Epithelial cell of proximal tubule (primary cell): ENCODE results near the gene LMNTD1. TPM values are rescaled to one million over a fixed set of nuclear protein-coding genes. Genes with fewer than 3 reads are reported as not detected.

Source experiments
- DNase-seq: peaks from one replicate; pipeline ENCODE4 v3.0.0-alpha.2; 2011; ENCODE audit warnings: low read depth
- H3K4me3 ChIP-seq: 2 replicates; pipeline ENCODE4 v1.5.1; 2011; ENCODE audit warnings: low read depth, mild to moderate bottlenecking, low read length
- total RNA-seq: library from RNA; depleted of rRNA; stranded (reverse); fragments of >200 nt; gene quantifications from 2 replicates; pipeline ENCODE4 v1.2.3, GENCODE V29; 2015
- TF ChIP-seq, protein P1 (sequence below): conservative IDR thresholded peaks from 2 replicates; pipeline ENCODE4 v1.5.1; 2012; ENCODE audit warnings: low read depth, mild to moderate bottlenecking, low read length

Gene LMNTD1
- total RNA-seq, 1 donor from 2014 or later = not detected

GRCh38 chr12:25574761-25575160 is 21.7 kb upstream of the LMNTD1 start:
- DNase-seq = no peak

GRCh38 chr12:25573346-25573745 is 20.3 kb upstream of the LMNTD1 start:
- H3K4me3 ChIP-seq = no peak overlapping the region
- TF ChIP-seq, protein P1, sequence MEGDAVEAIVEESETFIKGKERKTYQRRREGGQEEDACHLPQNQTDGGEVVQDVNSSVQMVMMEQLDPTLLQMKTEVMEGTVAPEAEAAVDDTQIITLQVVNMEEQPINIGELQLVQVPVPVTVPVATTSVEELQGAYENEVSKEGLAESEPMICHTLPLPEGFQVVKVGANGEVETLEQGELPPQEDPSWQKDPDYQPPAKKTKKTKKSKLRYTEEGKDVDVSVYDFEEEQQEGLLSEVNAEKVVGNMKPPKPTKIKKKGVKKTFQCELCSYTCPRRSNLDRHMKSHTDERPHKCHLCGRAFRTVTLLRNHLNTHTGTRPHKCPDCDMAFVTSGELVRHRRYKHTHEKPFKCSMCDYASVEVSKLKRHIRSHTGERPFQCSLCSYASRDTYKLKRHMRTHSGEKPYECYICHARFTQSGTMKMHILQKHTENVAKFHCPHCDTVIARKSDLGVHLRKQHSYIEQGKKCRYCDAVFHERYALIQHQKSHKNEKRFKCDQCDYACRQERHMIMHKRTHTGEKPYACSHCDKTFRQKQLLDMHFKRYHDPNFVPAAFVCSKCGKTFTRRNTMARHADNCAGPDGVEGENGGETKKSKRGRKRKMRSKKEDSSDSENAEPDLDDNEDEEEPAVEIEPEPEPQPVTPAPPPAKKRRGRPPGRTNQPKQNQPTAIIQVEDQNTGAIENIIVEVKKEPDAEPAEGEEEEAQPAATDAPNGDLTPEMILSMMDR = no peak
- DNase-seq = no peak

More at GRCh38 chr12:25574761-25575160, 21.7 kb upstream of the LMNTD1 start:
- TF ChIP-seq, protein P1 = no peak
- no peak overlapping the region for H3K4me3 ChIP-seq

GRCh38 chr12:25570418-25570817 is 17.3 kb upstream of the LMNTD1 start:
- TF ChIP-seq, protein P1 = no peak
- H3K4me3 ChIP-seq = no peak overlapping the region
- DNase-seq = no peak

DNA sequence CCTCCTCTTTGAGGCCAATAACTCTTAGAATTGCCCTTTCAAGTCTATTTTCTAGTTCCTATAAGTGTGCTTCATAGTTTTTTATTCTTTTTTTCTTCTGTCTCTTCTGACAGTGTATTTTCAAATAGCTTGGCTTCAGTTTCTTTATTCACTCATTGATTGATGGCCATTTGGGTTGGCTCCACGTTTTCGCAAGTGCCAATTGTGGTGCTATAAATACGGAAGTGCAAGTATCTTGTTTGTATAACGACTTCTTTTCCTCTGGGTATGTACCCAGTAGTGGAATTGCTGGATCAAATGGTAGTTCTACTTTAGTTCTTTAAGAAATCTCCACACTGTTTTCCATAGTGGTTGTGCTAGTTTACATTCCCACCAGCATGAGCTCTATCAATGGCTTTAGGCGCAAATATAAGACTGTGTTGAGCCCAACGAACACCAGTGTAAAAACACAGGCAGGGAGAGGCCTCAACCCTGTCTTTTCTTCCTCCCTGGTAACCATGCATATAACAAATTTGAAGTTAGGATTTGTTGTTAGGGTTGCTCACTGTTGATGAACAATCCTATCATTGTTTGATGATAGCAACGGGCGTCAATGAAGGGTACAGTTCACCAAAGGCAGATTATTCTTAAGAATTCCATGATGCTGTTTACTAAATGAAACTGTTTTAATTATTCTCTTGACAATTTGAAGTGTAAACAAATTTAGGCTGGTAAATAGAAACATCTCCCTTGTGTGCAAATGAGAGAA is 13.3 kb upstream of the LMNTD1 start:
- DNase-seq = no peak
- H3K4me3 ChIP-seq = no peak overlapping the region
- TF ChIP-seq, protein P1 = no peak

DNA sequence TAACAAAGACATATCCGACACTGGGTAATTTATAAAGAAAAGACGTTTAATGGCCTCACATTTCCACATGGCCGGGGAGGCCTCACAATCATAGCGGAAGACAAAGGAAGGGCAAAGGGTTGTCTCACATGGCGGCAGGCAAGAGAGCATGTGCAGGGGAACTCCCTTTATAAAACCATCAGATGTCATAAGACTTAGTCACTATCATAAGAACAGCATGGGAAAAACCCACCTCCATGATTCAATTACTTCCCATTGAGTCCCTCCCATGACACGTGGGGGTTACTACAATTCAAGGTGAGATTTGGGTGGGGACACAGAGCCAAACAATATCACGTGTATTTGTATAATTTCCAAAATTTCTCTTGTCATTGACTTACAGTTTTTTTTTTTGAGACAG is 5.5 kb upstream of the LMNTD1 start:
- no peak overlapping the region for H3K4me3 ChIP-seq
- TF ChIP-seq, protein P1 = no peak
- DNase-seq = peak; percentile 41

GRCh38 chr12:25557830-25558436 is 4.8 kb upstream of the LMNTD1 start:
- TF ChIP-seq, protein P1 = peak; percentile 65
- DNase-seq = no peak
- no peak overlapping the region for H3K4me3 ChIP-seq
